Neuronal stem cell (in vitro differentiated cells): ENCODE results near the gene CNTFR.

ENCODE experiments used
- DNase-seq: peaks from one replicate; pipeline ENCODE4 v3.0.0-alpha.2; 2013; ENCODE audit warnings: low spot score
- H2AFZ ChIP-seq: one replicate; pipeline ENCODE4 v1.6.1; 2013; ENCODE audit warnings: mild to moderate bottlenecking, low read length, inconsistent platforms
- H2AK5ac ChIP-seq: 2 replicates; pipeline ENCODE4 v1.6.1; 2013; ENCODE audit warnings: low read depth, mild to moderate bottlenecking, inconsistent platforms, low read length, moderate library complexity, mixed read lengths
- H2BK120ac ChIP-seq: 2 replicates; pipeline ENCODE4 v1.6.1; 2013; ENCODE audit warnings: low read depth, mild to moderate bottlenecking, inconsistent platforms, low read length, moderate library complexity, mixed read lengths
- H2BK12ac ChIP-seq: one replicate; pipeline ENCODE4 v1.6.1; 2013; ENCODE audit warnings: low read length, inconsistent platforms
- H2BK15ac ChIP-seq: 2 replicates; pipeline ENCODE4 v1.6.1; 2013; ENCODE audit warnings: mild to moderate bottlenecking, low read length, inconsistent platforms, mixed read lengths
- H2BK5ac ChIP-seq: one replicate; pipeline ENCODE4 v1.6.1; 2013; ENCODE audit warnings: inconsistent platforms, mild to moderate bottlenecking, low read length, moderate library complexity
- H3K14ac ChIP-seq: one replicate; pipeline ENCODE4 v1.6.1; 2013; ENCODE audit warnings: low read length, inconsistent platforms
- H3K18ac ChIP-seq: 2 replicates; pipeline ENCODE4 v1.6.1; 2013; ENCODE audit warnings: low read length, inconsistent platforms
- H3K23ac ChIP-seq: 2 replicates; pipeline ENCODE4 v1.6.1; 2013; ENCODE audit warnings: low read depth, mild to moderate bottlenecking, mixed read lengths, low read length, inconsistent platforms; ENCODE audit not compliant: poor library complexity
- H3K27ac ChIP-seq: replicated peaks from 3 replicates; pipeline ENCODE4 v1.5.1; 2013; ENCODE audit warnings: low read length, inconsistent platforms
- H3K27me3 ChIP-seq, 3 experiments: 2 replicates each; pipeline ENCODE4 v1.6.1; 2013; ENCODE audit warnings: low read length in 3 of 3, mild to moderate bottlenecking in 2 of 3, inconsistent platforms in 1 of 3, low read depth in 1 of 3, mixed read lengths in 1 of 3, moderate library complexity in 1 of 3; ENCODE audit not compliant: control insufficient read depth in 3 of 3, insufficient read depth in 3 of 3
- H3K36me3 ChIP-seq, 2 donors: replicated peaks in 1 of 2; 2 replicates each; pipeline ENCODE4 v1.6.1; 2013; ENCODE audit warnings: low read length in 2 of 2; ENCODE audit not compliant: control insufficient read depth in 2 of 2, insufficient read depth in 2 of 2
- H3K4ac ChIP-seq: 2 replicates; pipeline ENCODE4 v1.6.1; 2013; ENCODE audit warnings: inconsistent platforms, mild to moderate bottlenecking, low read length, moderate library complexity
- H3K4me1 ChIP-seq, 2 donors: 1 replicate in 1 of 2; 2 replicates in 1 of 2; pipeline ENCODE4 v1.6.1; 2013; ENCODE audit warnings: low read length in 2 of 2, low read depth in 1 of 2; ENCODE audit not compliant: control insufficient read depth in 2 of 2, insufficient read depth in 1 of 2
- H3K4me2 ChIP-seq: one replicate; pipeline ENCODE4 v1.6.1; 2013; ENCODE audit warnings: mild to moderate bottlenecking, low read length, inconsistent platforms; ENCODE audit not compliant: insufficient read depth, poor library complexity, severe bottlenecking
- H3K4me3 ChIP-seq, 2 donors: 2 replicates each; pipeline ENCODE4 v1.5.1; 2013; ENCODE audit warnings: low read length in 2 of 2, mild to moderate bottlenecking in 2 of 2, inconsistent platforms in 1 of 2, moderate library complexity in 1 of 2
- H3K79me1 ChIP-seq: one replicate; pipeline ENCODE4 v1.6.1; 2013; ENCODE audit warnings: low read depth, mild to moderate bottlenecking, inconsistent platforms, low read length, moderate library complexity
- H3K9ac ChIP-seq: one replicate; pipeline ENCODE4 v1.6.1; 2013; ENCODE audit warnings: mild to moderate bottlenecking, low read depth, low read length, inconsistent platforms; ENCODE audit not compliant: poor library complexity
- H3K9me3 ChIP-seq, 2 donors: replicated peaks in 1 of 2; 2 replicates each; pipeline versions ENCODE3 to v1.6.1; 2013; ENCODE audit warnings: low read length in 2 of 2, mild to moderate bottlenecking in 2 of 2, inconsistent platforms in 1 of 2, low read depth in 1 of 2, mixed read lengths in 1 of 2, moderate library complexity in 1 of 2; ENCODE audit not compliant: control insufficient read depth in 2 of 2, insufficient read depth in 1 of 2
- H4K8ac ChIP-seq: one replicate; pipeline ENCODE4 v1.6.1; 2013; ENCODE audit warnings: low read depth, mild to moderate bottlenecking, inconsistent platforms, low read length, moderate library complexity
- H4K91ac ChIP-seq: one replicate; pipeline ENCODE4 v1.6.1; 2013; ENCODE audit warnings: low read length, low read depth, mild to moderate bottlenecking, inconsistent platforms; ENCODE audit not compliant: poor library complexity
- WGBS, 2 donors: extraction: QIAGEN DNeasy Blood & Tissue Kit; methylation state at CpG; one replicate each; pipeline ENCODE4 v1.1.7; 2013; ENCODE audit warnings: missing lambda C conversion rate in 2 of 2, mixed read lengths in 1 of 2; ENCODE audit not compliant: insufficient read length in 2 of 2, insufficient replicate concordance in 1 of 2; ENCODE audit errors: extremely low coverage in 2 of 2; 5-methylcytosine and 5-hydroxymethylcytosine counted together

The CNTFR gene

GRCh38 chr9:34581318-34581717 lies 8.2 kb downstream of the CNTFR start:
- peak overlapping the region; percentile 9 for H2AK5ac ChIP-seq
- peak overlapping the region; percentile 1 for H3K18ac ChIP-seq
- H2BK5ac ChIP-seq = no peak overlapping the region
- H2BK120ac ChIP-seq = peak overlapping the region; percentile 32
- H3K36me3 ChIP-seq = peaks cover 0 to 30% of the 10 kb centered on the region in 2 donors
- no peaks in the 10 kb centered on the region for H3K9me3 ChIP-seq
- no peak overlapping the region for H2BK12ac ChIP-seq
- peak overlapping the region; percentile 1 for H2BK15ac ChIP-seq
- H3K27me3 ChIP-seq = peaks cover 0 to 6% (median 0%) of the 10 kb centered on the region in 3 experiments
- no peak overlapping the region for H3K14ac ChIP-seq
- DNase-seq = no peak
- H3K79me1 ChIP-seq = peaks cover 5% of the 10 kb centered on the region
- WGBS, 2 donors = no CpG with 5 or more reads among the region's 3 CpGs
- no peak overlapping the region for H3K4me2 ChIP-seq
- no peak overlapping the region for H2AFZ ChIP-seq
- no peak overlapping the region for H4K91ac ChIP-seq
- H3K4me3 ChIP-seq = no peak overlapping the region
- H4K8ac ChIP-seq = no peak overlapping the region
- peaks cover 61 to 73% of the 10 kb centered on the region in 2 donors for H3K4me1 ChIP-seq
- no peak overlapping the region for H3K9ac ChIP-seq
- H3K4ac ChIP-seq = no peak overlapping the region
- H3K27ac ChIP-seq = peak overlapping the region; percentile 91
- H3K23ac ChIP-seq = no peak overlapping the region

DNA sequence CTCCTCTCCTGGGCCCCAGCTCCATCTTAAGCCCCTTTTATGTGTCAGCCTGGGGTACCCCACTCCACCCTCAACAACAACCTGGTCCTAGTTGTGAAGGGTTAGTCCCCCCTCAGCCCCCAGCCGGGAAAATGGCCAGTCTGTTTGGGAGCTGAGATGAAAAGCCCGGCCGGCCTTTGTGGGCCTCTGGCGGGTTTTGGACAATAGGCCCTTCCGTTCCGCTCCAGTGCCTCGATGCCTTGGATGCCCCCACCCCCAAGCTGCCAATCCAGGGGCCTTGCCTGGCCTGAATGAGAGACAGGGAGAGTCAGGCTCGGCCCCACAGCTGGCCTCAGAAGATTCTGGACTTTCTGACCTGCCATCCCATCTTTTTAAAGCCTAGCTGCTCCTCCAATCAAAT lies 9.2 kb downstream of the CNTFR start:
- Histone ChIP-seq H3K9ac (no peak overlapping the region), H2BK120ac (no peak overlapping the region), H3K14ac (no peak overlapping the region), H2AK5ac (no peak overlapping the region), H4K8ac (no peak overlapping the region), H3K27ac (peak overlapping the region; percentile 91), H3K9me3 (no peaks in the 10 kb centered on the region), H2BK15ac (no peak overlapping the region), H3K4me2 (peak overlapping the region; percentile 43), H3K36me3 (peaks cover 0 to 38% of the 10 kb centered on the region in 2 donors), H2BK12ac (no peak overlapping the region), H4K91ac (no peak overlapping the region), H3K18ac (peak overlapping the region; percentile 6), H3K79me1 (peaks cover 1% of the 10 kb centered on the region), H3K4me3 (no peak overlapping the region), H3K27me3 (no peaks in the 10 kb centered on the region), H2BK5ac (peak overlapping the region; percentile 94), H3K4me1 (peaks cover 58 to 73% of the 10 kb centered on the region in 2 donors), H3K23ac (no peak overlapping the region), H3K4ac (no peak overlapping the region), H2AFZ (no peak overlapping the region)
- no CpG with 5 or more reads among the region's 8 CpGs for WGBS, 2 donors
- peak; percentile 86 for DNase-seq

- H3K36me3 ChIP-seq = peaks cover 0 to 38% of the 10 kb centered on the region in 2 donors
- H2BK12ac ChIP-seq = no peak overlapping the region
- H2BK5ac ChIP-seq = peak overlapping the region; percentile 94
- peak overlapping the region; percentile 36 for H3K18ac ChIP-seq
- no peak overlapping the region for H2BK120ac ChIP-seq
- no peaks in the 10 kb centered on the region for H3K9me3 ChIP-seq
- no peaks in the 10 kb centered on the region for H3K27me3 ChIP-seq
- H3K4ac ChIP-seq = no peak overlapping the region
- peak overlapping the region; percentile 43 for H3K4me2 ChIP-seq
- DNase-seq = no peak
- no peak overlapping the region for H2AFZ ChIP-seq
- H2BK15ac ChIP-seq = peak overlapping the region; percentile 13
- no peak overlapping the region for H3K9ac ChIP-seq
- peak overlapping the region; percentile 82 for H2AK5ac ChIP-seq
- H3K14ac ChIP-seq = no peak overlapping the region
- no peak overlapping the region for H3K23ac ChIP-seq
- peaks cover 59 to 78% of the 10 kb centered on the region in 2 donors for H3K4me1 ChIP-seq
- H3K27ac ChIP-seq = peak overlapping the region; percentile 88
- H3K79me1 ChIP-seq = peaks cover 1% of the 10 kb centered on the region
- no CpG with 5 or more reads among the region's 5 CpGs for WGBS, 2 donors
- H3K4me3 ChIP-seq = no peak overlapping the region
- H4K8ac ChIP-seq = no peak overlapping the region
- no peak overlapping the region for H4K91ac ChIP-seq
These were observed 9.7 kb downstream of the CNTFR start for GRCh38 chr9:34579808-34580163.

DNA sequence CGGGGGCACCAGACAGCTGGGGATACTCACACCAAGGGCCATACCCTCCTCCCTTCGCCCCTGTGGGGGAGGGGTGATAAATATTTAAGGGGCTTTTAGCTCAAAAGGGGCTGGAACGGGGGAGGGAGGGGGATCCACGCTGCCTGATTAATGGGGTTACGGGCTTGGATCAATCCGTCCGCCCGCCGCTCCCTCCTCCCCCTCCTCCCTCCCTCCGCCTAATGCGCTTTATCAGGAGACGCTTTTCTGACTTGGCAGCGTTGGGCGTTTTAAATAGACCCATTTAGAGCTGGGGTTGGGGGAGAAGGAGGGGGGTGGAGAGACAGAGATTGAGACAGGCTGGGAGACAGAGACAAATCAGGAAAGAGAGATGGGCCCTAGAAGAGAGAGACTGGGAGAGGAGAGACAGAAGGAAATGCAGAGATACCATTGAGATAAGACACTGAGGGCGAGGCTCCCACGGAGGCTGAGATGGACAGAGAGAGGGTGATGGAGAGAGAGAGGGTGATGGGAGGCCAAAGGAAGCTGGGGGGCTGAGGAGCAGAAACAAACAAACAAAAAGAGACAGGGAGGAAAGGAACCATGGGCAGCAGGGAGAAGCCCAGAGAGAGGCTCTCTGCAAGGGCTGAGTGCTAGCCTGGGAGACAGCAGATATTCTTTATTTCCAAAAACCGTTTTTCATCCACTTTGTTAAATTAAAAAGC lies 10.3 kb downstream of the CNTFR start:
- Histone ChIP-seq H3K36me3 (peaks cover 0 to 39% of the 10 kb centered on the region in 2 donors), H3K4ac (no peak overlapping the region), H2BK12ac (peak overlapping the region; percentile 70), H3K9me3 (no peaks in the 10 kb centered on the region), H3K23ac (no peak overlapping the region), H4K8ac (no peak overlapping the region), H3K14ac (peak overlapping the region; percentile 31), H3K79me1 (peaks cover 1% of the 10 kb centered on the region), H2BK5ac (peak overlapping the region; percentile 94), H3K18ac (peak overlapping the region; percentile 95), H4K91ac (no peak overlapping the region), H2BK15ac (peak overlapping the region; percentile 17), H2BK120ac (peak overlapping the region; percentile 43), H2AFZ (no peak overlapping the region), H2AK5ac (peak overlapping the region; percentile 98), H3K9ac (peak overlapping the region; percentile 65), H3K4me2 (peak overlapping the region; percentile 69), H3K4me3 (peak overlapping the region; percentile 51 to 63), H3K27me3 (no peaks in the 10 kb centered on the region), H3K4me1 (peaks cover 59 to 78% of the 10 kb centered on the region in 2 donors), H3K27ac (peak overlapping the region; percentile 92)
- no CpG with 5 or more reads among the region's 17 CpGs for whole genome bisulfite sequencing, 2 donors
- DNase-seq = no peak
